Thymus (tissue), 11 donors: ENCODE measurements around the gene STK39. TPM values are rescaled to one million over a fixed set of nuclear protein-coding genes. Genes with fewer than 3 reads are reported as not detected.
"Not testable (repeated sequence)": the region's sequence is repeated elsewhere in the genome, so short reads cannot be mapped to it uniquely, and the experiment has no call there.

Experiments
- DNase-seq, 9 donors: peaks; one replicate each; pipeline ENCODE4 v3.0.0-alpha.2; 2013; ENCODE audit warnings: low spot score in 9 of 9, low read depth in 6 of 9, missing footprints in 1 of 9
- H3K27ac ChIP-seq, 2 donors: one replicate each; pipeline ENCODE4 v1.5.1; 2013; ENCODE audit warnings: control low read depth in 1 of 2, low read depth in 1 of 2, low read length in 1 of 2, mild to moderate bottlenecking in 1 of 2, moderate library complexity in 1 of 2
- H3K27me3 ChIP-seq, 2 donors: one replicate each; pipeline ENCODE4 v1.5.1; 2013; ENCODE audit warnings: low read length in 1 of 2; ENCODE audit not compliant: control insufficient read depth in 2 of 2, insufficient read depth in 1 of 2
- H3K36me3 ChIP-seq, 2 donors: one replicate each; pipeline ENCODE4 v1.5.1; 2013; ENCODE audit warnings: low read length in 1 of 2, mild to moderate bottlenecking in 1 of 2, moderate library complexity in 1 of 2; ENCODE audit not compliant: control insufficient read depth in 2 of 2, insufficient read depth in 2 of 2
- H3K4me1 ChIP-seq, 2 donors: one replicate each; pipeline ENCODE4 v1.5.1; 2013; ENCODE audit warnings: low read length in 2 of 2; ENCODE audit not compliant: control insufficient read depth in 2 of 2, insufficient read depth in 2 of 2
- H3K4me3 ChIP-seq, 2 donors: one replicate each; pipeline ENCODE4 v1.5.1; 2013; ENCODE audit warnings: low read length in 2 of 2, control low read depth in 1 of 2, mild to moderate bottlenecking in 1 of 2
- H3K9me3 ChIP-seq, 2 donors: one replicate each; pipeline ENCODE4 v1.5.1; 2013; ENCODE audit warnings: low read length in 1 of 2, mild to moderate bottlenecking in 1 of 2; ENCODE audit not compliant: control insufficient read depth in 2 of 2, insufficient read depth in 1 of 2
- WGBS: extraction: QIAGEN DNeasy Blood & Tissue Kit; methylation state at CpG from one replicate; pipeline ENCODE4 v1.1.7; 2013; 5-methylcytosine and 5-hydroxymethylcytosine counted together
- polyA plus RNA-seq: library from polyadenylated mRNA; stranded (reverse); fragments of 200-250 nt; gene quantifications from one replicate; pipeline ENCODE4 v1.2.3, GENCODE V29; 2013
- total RNA-seq: library from RNA; stranded (reverse); fragments of 120-200 nt; gene quantifications from one replicate; pipeline ENCODE4 v1.2.4, GENCODE V29; 2013
- donor health status: healthy.

Gene STK39
- total and polyA plus RNA-seq, 2 donors = 30.7 to 34.1 TPM

- Histone ChIP-seq H3K27me3 (no peaks in the 10 kb centered on the region), H3K36me3 (peaks cover 0 to 23% of the 10 kb centered on the region in 2 donors), H3K9me3 (no peaks in the 10 kb centered on the region), H3K4me1 (no peaks in the 10 kb centered on the region), H3K4me3 (no peak overlapping the region), H3K27ac (no peak overlapping the region)
- 99% methylated on average over 4 of the region's 4 CpGs for WGBS
- no peak for DNase-seq
Observed at GRCh38 chr2:168135630-168136029, 111.8 kb downstream of the STK39 start.

GRCh38 chr2:168135121-168135520, 112.3 kb downstream of the STK39 start:
- no peaks in the 10 kb centered on the region for H3K4me1 ChIP-seq
- 100% methylated on average over 2 of the region's 2 CpGs for WGBS
- no peak overlapping the region for H3K27ac ChIP-seq
- no peaks in the 10 kb centered on the region for H3K27me3 ChIP-seq
- peaks cover 2 to 26% of the 10 kb centered on the region in 2 donors for H3K36me3 ChIP-seq
- H3K9me3 ChIP-seq = no peaks in the 10 kb centered on the region
- no peak overlapping the region for H3K4me3 ChIP-seq
- no peak for DNase-seq

GRCh38 chr2:168134485-168134884, 112.9 kb downstream of the STK39 start:
- H3K27me3 ChIP-seq = no peaks in the 10 kb centered on the region
- no peak overlapping the region for H3K4me3 ChIP-seq
- peaks cover 4 to 27% of the 10 kb centered on the region in 2 donors for H3K36me3 ChIP-seq
- H3K9me3 ChIP-seq = no peaks in the 10 kb centered on the region
- H3K27ac ChIP-seq = no peak overlapping the region
- no peaks in the 10 kb centered on the region for H3K4me1 ChIP-seq
- 97% methylated on average over 5 of the region's 5 CpGs for WGBS
- no peak for DNase-seq

GRCh38 chr2:168132389-168132788, 115.0 kb downstream of the STK39 start:
- no peak for DNase-seq
- Histone ChIP-seq H3K4me1 (no peaks in the 10 kb centered on the region), H3K27ac (no peak overlapping the region), H3K9me3 (no peaks in the 10 kb centered on the region), H3K36me3 (peaks cover 9 to 31% of the 10 kb centered on the region in 2 donors), H3K4me3 (no peak overlapping the region), H3K27me3 (no peaks in the 10 kb centered on the region)
- over 99% methylated on average over 6 of the region's 6 CpGs for WGBS

- Histone ChIP-seq H3K27me3 (no peaks in the 10 kb centered on the region), H3K4me1 (no peaks in the 10 kb centered on the region), H3K36me3 (peaks cover 12 to 41% of the 10 kb centered on the region in 2 donors), H3K4me3 (no peak overlapping the region), H3K27ac (no peak overlapping the region), H3K9me3 (no peaks in the 10 kb centered on the region)
- no peak for DNase-seq
Observed at GRCh38 chr2:168130346-168130745, 117.0 kb downstream of the STK39 start.

- no peak overlapping the region for H3K27ac ChIP-seq
- peaks cover 14 to 41% of the 10 kb centered on the region in 2 donors for H3K36me3 ChIP-seq
- WGBS = 97% methylated on average over 4 of the region's 4 CpGs
- H3K27me3 ChIP-seq = no peaks in the 10 kb centered on the region
- H3K4me1 ChIP-seq = no peaks in the 10 kb centered on the region
- no peaks in the 10 kb centered on the region for H3K9me3 ChIP-seq
- DNase-seq = no peak
- no peak overlapping the region for H3K4me3 ChIP-seq
Observed at GRCh38 chr2:168127371-168127770, 120.0 kb downstream of the STK39 start.

GRCh38 chr2:168122210-168122609, 125.2 kb downstream of the STK39 start:
- not testable (repeated sequence) for H3K27ac ChIP-seq, H3K4me3 ChIP-seq, H3K9me3 ChIP-seq, DNase-seq, H3K4me1 ChIP-seq, H3K27me3 ChIP-seq
- WGBS = 98% methylated on average over 1 of the region's 1 CpG
- peaks cover 23 to 42% of the 10 kb centered on the region in 2 donors for H3K36me3 ChIP-seq

GRCh38 chr2:168120730-168121129, 126.7 kb downstream of the STK39 start:
- no peaks in the 10 kb centered on the region for H3K4me1 ChIP-seq
- WGBS = 97% methylated on average over 3 of the region's 3 CpGs

GRCh38 chr2:168120310-168120709, 127.1 kb downstream of the STK39 start:
- peaks cover 20 to 29% of the 10 kb centered on the region in 2 donors for H3K36me3 ChIP-seq
- 99% methylated on average over 4 of the region's 4 CpGs for WGBS

More at GRCh38 chr2:168120730-168121129, 126.7 kb downstream of the STK39 start:
- no peak overlapping the region for H3K4me3 ChIP-seq
- H3K27ac ChIP-seq = no peak overlapping the region
- no peak for DNase-seq
- H3K27me3 ChIP-seq = no peaks in the 10 kb centered on the region
- no peaks in the 10 kb centered on the region for H3K9me3 ChIP-seq
- peaks cover 20 to 30% of the 10 kb centered on the region in 2 donors for H3K36me3 ChIP-seq

More at GRCh38 chr2:168120310-168120709, 127.1 kb downstream of the STK39 start:
- H3K4me3 ChIP-seq = no peak overlapping the region
- H3K4me1 ChIP-seq = no peaks in the 10 kb centered on the region
- no peak overlapping the region for H3K27ac ChIP-seq
- H3K9me3 ChIP-seq = no peaks in the 10 kb centered on the region
- DNase-seq = no peak
- H3K27me3 ChIP-seq = no peaks in the 10 kb centered on the region
